Heart right ventricle (tissue), 16 donors: ENCODE results near the gene XPNPEP1. TPM values are rescaled to one million over a fixed set of nuclear protein-coding genes. Genes with fewer than 3 reads are reported as not detected.

Experiments
- ATAC-seq, 8 donors: fragments of 200-7000 bp; cut with Tn5 transposase; one replicate each; pipeline ENCODE4 v1.9.1; 2020; ENCODE audit warnings: mild to moderate bottlenecking in 8 of 8, moderate library complexity in 8 of 8, moderate number of reproducible peaks in 1 of 8
- DNase-seq, 2 donors: peaks; one replicate each; pipeline ENCODE4 v3.0.0-alpha.2; 2020
- H3K27ac ChIP-seq, 10 donors: fragments of 200-600 bp; sonication (generic) in 2 of 10; one replicate each; pipeline versions ENCODE4 v1.5.0 to v1.8.0; 2020 to 2022; ENCODE audit warnings: mild to moderate bottlenecking in 3 of 10
- H3K27me3 ChIP-seq, 7 donors: fragments of 200-600 bp; one replicate each; pipeline ENCODE4 v1.8.0; 2021 to 2022; ENCODE audit warnings: mild to moderate bottlenecking in 2 of 7
- H3K36me3 ChIP-seq, 9 donors: fragments of 200-600 bp; sonication (generic) in 1 of 9; one replicate each; pipeline versions ENCODE4 v1.5.0 to v1.8.0; 2020 to 2022; ENCODE audit warnings: mild to moderate bottlenecking in 2 of 9
- H3K4me1 ChIP-seq, 9 donors: fragments of 200-600 bp; sonication (generic) in 1 of 9; one replicate each; pipeline versions ENCODE4 v1.5.0 to v1.8.0; 2020 to 2022; ENCODE audit warnings: mild to moderate bottlenecking in 4 of 9
- H3K4me3 ChIP-seq, 10 donors: fragments of 200-600 bp; sonication (generic) in 2 of 10; one replicate each; pipeline versions ENCODE4 v1.5.0 to v1.8.0; 2020 to 2022; ENCODE audit warnings: mild to moderate bottlenecking in 7 of 10, moderate library complexity in 2 of 10
- H3K9me3 ChIP-seq, 11 donors: fragments of 200-600 bp in 10 of 11; sonication (generic) in 2 of 11; one replicate each; pipeline versions ENCODE4 v1.5.0 to v1.8.0; 2013 to 2022; ENCODE audit warnings: mild to moderate bottlenecking in 2 of 11, control low read depth in 1 of 11, moderate library complexity in 1 of 11
- CTCF ChIP-seq, 9 donors: fragments of 200-600 bp; sonication (generic) in 2 of 9; IDR thresholded peaks; one replicate each; pipeline versions ENCODE4 v1.5.0 to v1.8.0; 2021 to 2022; ENCODE audit warnings: antibody characterized with exemption in 9 of 9, mild to moderate bottlenecking in 5 of 9, moderate library complexity in 1 of 9
- WGBS, 2 donors: extraction: QIAGEN DNeasy Blood & Tissue Kit; methylation state at CpG; one replicate each; pipeline ENCODE4 v1.1.7; 2013; ENCODE audit warnings: inconsistent platforms in 1 of 2; 5-methylcytosine and 5-hydroxymethylcytosine counted together
- intact Hi-C, 10 donors: fragments of 100-400 bp; cut with DNase I; formaldehyde crosslinking; loops; one replicate each; pipeline versions ENCODE4 v1.11.1 to v1.14.2; 2022
- polyA plus RNA-seq, 2 donors: library from polyadenylated mRNA; stranded (reverse); fragments of 200-250 nt; gene quantifications; one replicate each; pipeline ENCODE4 v1.2.3, GENCODE V29; 2013
- total RNA-seq, 10 donors: library from RNA; stranded (reverse); fragmentation: NEBNext Ultra II Directional in 3 of 10; extraction: Animal tissue kit (Norgen Biotek cat#: 25700) in 3 of 10; gene quantifications; one replicate each; pipeline versions ENCODE4 v1.2.1 to v1.2.4, GENCODE V29; 2021 to 2023
- donor health status: Arrhythmogenic right ventricular cardiomyopathy.
- donor health status: ischemic (EF 13 %, LVEDD 7.1; RV severe dilation, severe dysfunction).
- donor health status: healthy with polysubstance abuse.
- donor health status: DM: no; HTN: yes; CAD: no.
- donor health status: DM: no; HTN: no; CAD: no.
- donor health status: ischemic (EF 25% LVEDD 6.9; RV normal size, moderate dysfunction).
- donor health status: ischemic (EF 25% LVEDD 5.7; RV mildly dilated, moderate dysfunction).
- donor health status: healthy.
- donor health status: DM: yes; HTN: yes; CAD: no.
- donor health status: Ischemic cardiomyopathy.
- donor health status: ischemic (EF 35%, LVEDD 5.7; RV mildly dilated, moderate dysfunction).
- donor health status: nonischemic (EF 11% LVEDD 7.7; RV severe dilation, severe dysfunction).
- donor health status: DM: yes; HTN: yes; CAD: no.
- donor health status: PGD.
- donor health status: ischemic (EF 29% LVEDD 5.4; RV normal size, mild dysfunction).
- donor health status: nonischemic (EF 23%, LVEDD 6.1; RV moderate dilation, normal function).

Gene XPNPEP1
- total and polyA plus RNA-seq, 12 donors, result 15.9 to 51.6 (median 42.4) TPM

- peaks cover 0 to 21% (median 8%) of the 10 kb centered on the region in 11 donors for H3K9me3 ChIP-seq
- ATAC-seq (peak; percentile 68 to 85 (median 76)), DNase-seq (peak; percentile 18 to 30)
- H3K36me3 ChIP-seq, result peaks cover 0 to 94% (median 61%) of the 10 kb centered on the region in 9 donors
- 65 to 66% methylated on average over 8 of the region's 8 CpGs for WGBS, 2 donors
- no peaks in the 10 kb centered on the region for H3K27me3 ChIP-seq
- intact Hi-C loops, result no loop called here
- peak in 7 of 9 donors; percentile 20 to 48 (median 35) for TF ChIP-seq CTCF (IDR thresholded peaks at IDR 0.05)
- H3K4me1 ChIP-seq, result peaks cover 0 to 12% (median 6%) of the 10 kb centered on the region in 9 donors
- no peak overlapping the region for H3K27ac ChIP-seq
- no peak overlapping the region for H3K4me3 ChIP-seq
Observed at GRCh38 chr10:109866168-109866994, 56.9 kb downstream of the XPNPEP1 start.

- no peak for DNase-seq
- H3K4me1 ChIP-seq, result peaks cover 0 to 12% (median 6%) of the 10 kb centered on the region in 9 donors
- no peaks in the 10 kb centered on the region for H3K27me3 ChIP-seq
- WGBS, 2 donors, result 96 to 98% methylated on average over 2 of the region's 2 CpGs
- intact Hi-C loops, result no loop called here
- H3K4me3 ChIP-seq, result no peak overlapping the region
- no peak for TF ChIP-seq CTCF (IDR thresholded peaks at IDR 0.05)
- H3K9me3 ChIP-seq, result peaks cover 0 to 21% (median 8%) of the 10 kb centered on the region in 11 donors
- H3K36me3 ChIP-seq, result peaks cover 0 to 68% (median 42%) of the 10 kb centered on the region in 9 donors
- no peak for ATAC-seq
- H3K27ac ChIP-seq, result no peak overlapping the region
Observed at GRCh38 chr10:109863775-109864174, 59.5 kb downstream of the XPNPEP1 start.

- peaks cover 0 to 58% (median 37%) of the 10 kb centered on the region in 9 donors for H3K36me3 ChIP-seq
- no peak for TF ChIP-seq CTCF (IDR thresholded peaks at IDR 0.05)
- intact Hi-C loops, result no loop called here
Observed at GRCh38 chr10:109862738-109863137, 60.6 kb downstream of the XPNPEP1 start.

GRCh38 chr10:109862041-109862440 is 61.3 kb downstream of the XPNPEP1 start:
- no peak for TF ChIP-seq CTCF (IDR thresholded peaks at IDR 0.05)
- ATAC-seq (no peak), DNase-seq (no peak)
- peaks cover 0 to 21% (median 8%) of the 10 kb centered on the region in 11 donors for H3K9me3 ChIP-seq
- H3K27ac ChIP-seq, result no peak overlapping the region
- no peak overlapping the region for H3K4me3 ChIP-seq
- H3K36me3 ChIP-seq, result peaks cover 0 to 51% (median 31%) of the 10 kb centered on the region in 9 donors
- 59 to 67% methylated on average over 6 of the region's 6 CpGs for WGBS, 2 donors
- intact Hi-C loops, result no loop called here
- H3K4me1 ChIP-seq, result peaks cover 0 to 9% (median 5%) of the 10 kb centered on the region in 9 donors
- H3K27me3 ChIP-seq, result no peaks in the 10 kb centered on the region

More at GRCh38 chr10:109862738-109863137, 60.6 kb downstream of the XPNPEP1 start:
- Histone ChIP-seq H3K9me3 (peaks cover 0 to 21% (median 8%) of the 10 kb centered on the region in 11 donors), H3K4me3 (no peak overlapping the region), H3K27ac (no peak overlapping the region), H3K27me3 (no peaks in the 10 kb centered on the region), H3K4me1 (peaks cover 0 to 12% (median 6%) of the 10 kb centered on the region in 9 donors)
- DNase-seq, result no peak
- ATAC-seq, result no peak
